NCI-H526 (cell line): Measurements from ENCODE around the gene GCSAM.
A peak's percentile ranks its signal among the peaks of the same experiment; 100 is the strongest.

Source experiments
- DNase-seq, 2 experiments: peaks; one replicate each; lab custom pipeline; 2025; lab: John Stamatoyannopoulos, UW

GCSAM gene

GRCh38 chr3:112104774-112105173 is 28.3 kb downstream of the GCSAM start:
- DNase-seq: no peak

- no peak for DNase-seq
These were observed 31.1 kb downstream of the GCSAM start for GRCh38 chr3:112101916-112102315.

GRCh38 chr3:112097378-112097777 is 35.7 kb downstream of the GCSAM start:
- DNase-seq: no peak

DNA sequence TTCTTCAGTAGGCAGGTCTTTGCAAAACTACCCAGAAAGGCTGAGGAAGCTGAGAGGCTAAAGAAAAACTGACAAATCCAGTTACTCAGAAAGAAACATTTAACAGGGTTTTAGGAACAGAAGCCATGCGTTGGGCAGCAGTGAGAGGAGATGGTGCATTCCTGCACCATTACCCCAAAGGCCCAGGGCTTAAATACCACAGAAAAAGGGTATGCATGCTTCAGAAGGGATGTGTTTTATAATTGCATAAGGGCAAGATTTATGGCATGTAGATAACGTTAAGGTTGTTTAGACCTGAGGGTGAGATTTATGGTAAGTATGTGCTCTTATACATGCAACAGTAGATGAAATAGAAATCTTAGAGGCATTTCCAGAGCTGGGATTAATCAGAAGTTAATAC is 36.9 kb downstream of the GCSAM start:
- no peak for DNase-seq

DNA sequence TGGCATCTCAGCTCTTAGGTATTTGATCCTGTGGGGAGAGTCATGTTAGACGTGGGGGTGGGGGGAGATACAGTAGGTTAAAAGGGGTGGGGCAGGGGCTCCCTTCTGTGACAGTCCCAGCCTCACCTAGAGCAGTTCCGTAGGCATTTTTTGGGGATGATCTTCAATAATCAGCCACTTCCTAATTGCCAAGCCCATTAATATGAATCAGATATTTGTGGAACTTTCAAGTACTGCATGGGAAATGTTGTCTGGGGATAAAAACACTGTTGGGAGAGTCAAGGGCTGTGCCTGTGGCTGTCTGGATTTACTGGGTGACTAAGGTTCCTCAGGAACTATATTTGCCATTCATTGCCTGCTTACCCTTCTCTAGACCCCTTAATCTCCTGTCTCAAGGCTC is 37.3 kb downstream of the GCSAM start:
- DNase-seq: no peak

GRCh38 chr3:112093180-112093522 is 39.9 kb downstream of the GCSAM start:
- DNase-seq: no peak

DNA sequence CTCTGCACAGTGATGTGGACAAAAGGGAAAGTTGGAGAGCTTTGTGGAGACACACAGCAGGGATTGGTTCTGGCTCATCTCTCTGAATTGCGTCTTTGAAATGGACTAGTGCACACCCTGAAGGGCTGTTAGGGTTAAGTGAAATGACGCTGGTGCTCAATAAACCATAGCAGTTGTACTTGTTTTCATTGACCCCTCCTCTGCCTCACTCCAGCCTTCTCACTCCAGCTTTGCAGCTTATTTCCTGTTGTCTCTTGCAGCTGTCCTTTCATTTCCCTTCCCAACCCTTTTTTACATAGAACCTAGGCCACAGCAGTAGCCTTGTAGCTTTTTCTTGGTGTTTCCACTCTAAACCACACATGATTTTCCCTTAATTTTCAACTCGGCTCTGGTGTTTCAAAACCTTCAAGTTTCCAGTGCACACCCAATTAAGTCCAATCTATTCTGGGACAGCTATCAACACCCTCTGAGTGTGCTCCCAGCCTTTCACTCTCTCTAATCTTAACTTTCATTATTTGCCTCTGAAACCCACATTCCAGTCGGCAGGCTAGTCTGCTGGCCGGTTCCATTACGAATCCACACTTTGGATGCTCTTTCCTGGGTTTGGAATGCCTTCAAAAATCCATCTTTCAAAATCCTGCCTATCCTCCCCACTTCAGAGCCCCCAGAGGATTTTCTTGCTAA is 40.4 kb downstream of the GCSAM start:
- no peak for DNase-seq

DNA sequence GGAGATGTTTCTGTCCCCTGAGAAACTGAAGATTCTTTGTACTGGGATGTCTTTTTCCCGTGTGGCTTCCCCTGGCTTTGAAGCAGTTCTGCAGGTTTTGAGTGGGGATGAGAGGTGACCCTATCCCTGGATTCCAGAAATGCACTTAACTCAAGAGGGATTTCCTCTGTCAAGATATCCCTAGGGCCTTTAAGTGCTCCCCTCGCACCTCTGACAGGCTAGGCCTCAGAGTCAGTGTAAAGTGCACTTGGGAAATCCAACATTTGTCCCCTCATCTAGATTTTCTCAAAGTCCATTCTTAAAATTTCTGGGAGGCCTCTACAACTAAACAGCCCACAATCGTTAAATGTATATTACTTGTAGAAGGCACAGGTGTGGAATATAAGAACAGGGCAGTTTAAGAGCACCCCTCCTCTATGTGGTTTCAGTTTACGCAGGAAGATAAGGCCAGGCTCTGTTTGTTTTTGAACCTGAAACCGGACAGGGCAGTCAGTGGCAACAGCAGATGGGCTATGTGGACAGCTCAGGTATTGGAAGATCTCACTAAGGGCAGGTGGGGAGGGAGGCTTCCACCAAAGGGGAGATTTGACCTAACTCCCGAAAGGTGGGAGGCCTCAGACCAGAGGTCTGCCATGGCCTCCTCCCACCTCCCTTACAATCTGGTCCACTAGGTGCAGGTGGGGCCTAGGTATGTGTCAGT is 42.0 kb downstream of the GCSAM start:
- peak; percentile 7 to 17 for DNase-seq

- no peak for DNase-seq
These were observed 42.8 kb downstream of the GCSAM start for GRCh38 chr3:112089956-112090886.

DNA sequence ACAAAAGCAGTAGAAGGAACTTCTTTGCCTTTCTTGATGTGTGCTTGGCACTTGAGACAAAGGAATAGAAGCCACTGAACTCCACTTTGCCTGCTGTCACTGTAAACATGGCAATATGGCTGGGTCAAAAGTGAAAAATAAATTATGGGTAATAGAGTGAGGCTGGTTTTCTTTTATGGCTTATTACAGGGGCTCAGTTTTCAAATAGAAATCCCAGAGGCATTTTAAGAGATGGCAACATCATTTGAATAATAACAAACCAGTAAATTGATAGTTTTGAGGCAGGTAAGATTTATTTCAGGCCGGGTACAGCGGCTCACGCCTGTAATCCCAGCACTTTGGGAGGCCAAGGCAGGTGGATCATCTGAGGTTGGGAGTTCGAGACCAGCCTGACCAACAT is 44.1 kb downstream of the GCSAM start:
- DNase-seq: no peak

DNA sequence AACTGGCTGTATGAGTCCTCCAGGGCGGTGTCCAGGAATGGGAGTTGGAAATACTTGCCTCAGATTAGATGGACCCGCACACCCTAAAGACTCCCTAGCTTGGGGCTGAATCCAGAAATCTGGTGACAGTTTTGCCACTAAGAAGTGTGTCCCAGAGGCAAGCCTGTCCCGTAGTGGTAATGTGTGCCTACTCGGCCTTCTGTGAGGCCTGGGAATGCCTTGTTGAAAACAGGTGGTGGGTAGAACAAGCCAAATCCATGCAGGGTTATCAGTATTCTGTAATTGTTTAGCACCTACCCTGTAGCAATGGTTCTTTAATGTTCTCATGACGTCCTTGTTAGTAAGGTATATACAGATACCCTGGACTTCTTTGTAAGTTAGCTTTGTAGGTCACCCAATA is 45.3 kb downstream of the GCSAM start:
- DNase-seq: no peak

DNA sequence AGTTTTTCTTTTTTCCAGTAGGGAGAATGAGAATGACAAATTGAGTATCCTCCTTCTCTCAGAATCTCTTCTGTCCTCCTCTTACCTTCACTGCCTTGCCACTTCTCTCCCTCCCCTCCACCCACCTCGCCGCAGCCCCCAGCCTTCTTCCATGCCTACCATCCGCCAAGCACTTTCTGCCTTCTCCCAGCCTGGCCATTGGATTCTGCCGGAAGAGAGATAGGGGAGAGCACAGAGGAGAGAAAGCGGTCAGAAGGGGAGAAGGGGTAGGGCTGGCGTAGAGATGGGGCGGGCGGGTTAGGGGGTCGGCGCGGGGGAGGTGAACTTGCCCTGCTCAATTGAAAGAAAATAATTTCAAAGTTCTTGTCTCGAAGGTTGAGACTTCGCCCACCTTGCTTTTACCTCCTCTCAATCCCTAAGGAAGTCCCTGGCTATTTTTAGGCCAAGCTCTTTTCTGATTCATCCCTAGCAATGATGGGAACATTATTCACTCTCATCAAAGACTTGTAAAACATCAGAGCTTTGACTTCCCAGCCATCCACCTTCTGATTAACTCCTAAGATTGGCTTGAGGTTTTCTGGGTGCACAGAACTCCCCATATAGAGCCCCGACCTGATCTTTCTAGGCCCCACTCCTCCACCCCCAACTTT is 46.0 kb downstream of the GCSAM start:
- no peak for DNase-seq

- DNase-seq: peak; percentile 43 to 82
These were observed 46.8 kb downstream of the GCSAM start, which contains the start of gene C3orf52 for GRCh38 chr3:112086076-112086854. C3orf52 (plus strand) TSS chr3:112086389; CDS start chr3:112086408, 19 bp downstream.

GRCh38 chr3:112085735-112086075 is 47.3 kb downstream of the GCSAM start:
- no peak for DNase-seq

DNA sequence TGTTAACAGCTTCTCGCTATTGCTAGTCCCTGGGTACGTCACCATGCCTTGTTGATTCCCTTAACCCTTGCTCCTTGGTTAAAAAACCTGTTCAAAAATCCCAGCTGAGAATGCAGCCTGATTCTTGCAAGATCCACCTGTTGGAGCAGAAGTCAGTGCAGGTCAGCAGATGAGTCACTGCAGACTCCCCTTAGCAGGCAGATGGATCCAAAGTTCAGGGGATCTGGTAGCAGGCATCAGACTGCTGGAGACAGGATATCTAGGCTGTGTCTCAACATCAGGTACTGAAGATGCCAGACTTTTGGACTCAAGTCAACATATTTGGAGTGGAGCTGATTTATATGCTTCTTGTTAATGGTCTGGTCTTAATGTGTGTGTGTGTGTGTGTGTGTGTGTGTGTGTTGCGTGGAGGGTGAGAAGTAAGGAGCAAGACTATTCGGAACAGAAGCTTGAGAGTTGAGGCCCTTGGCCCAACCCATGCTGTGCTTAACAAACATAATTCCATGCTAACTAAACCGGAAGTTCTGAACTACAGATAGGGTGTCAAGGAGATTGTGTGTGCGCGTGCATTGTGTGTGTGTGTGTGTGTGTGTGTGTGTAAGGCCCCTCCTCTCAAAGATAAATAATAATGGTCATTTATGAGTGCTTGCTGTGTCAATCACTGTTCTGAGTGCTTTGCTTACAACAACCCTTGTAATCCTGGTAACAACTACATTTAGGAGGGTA is 47.9 kb downstream of the GCSAM start:
- DNase-seq: no peak

GRCh38 chr3:112083239-112083638 is 49.8 kb downstream of the GCSAM start:
- no peak for DNase-seq

DNA sequence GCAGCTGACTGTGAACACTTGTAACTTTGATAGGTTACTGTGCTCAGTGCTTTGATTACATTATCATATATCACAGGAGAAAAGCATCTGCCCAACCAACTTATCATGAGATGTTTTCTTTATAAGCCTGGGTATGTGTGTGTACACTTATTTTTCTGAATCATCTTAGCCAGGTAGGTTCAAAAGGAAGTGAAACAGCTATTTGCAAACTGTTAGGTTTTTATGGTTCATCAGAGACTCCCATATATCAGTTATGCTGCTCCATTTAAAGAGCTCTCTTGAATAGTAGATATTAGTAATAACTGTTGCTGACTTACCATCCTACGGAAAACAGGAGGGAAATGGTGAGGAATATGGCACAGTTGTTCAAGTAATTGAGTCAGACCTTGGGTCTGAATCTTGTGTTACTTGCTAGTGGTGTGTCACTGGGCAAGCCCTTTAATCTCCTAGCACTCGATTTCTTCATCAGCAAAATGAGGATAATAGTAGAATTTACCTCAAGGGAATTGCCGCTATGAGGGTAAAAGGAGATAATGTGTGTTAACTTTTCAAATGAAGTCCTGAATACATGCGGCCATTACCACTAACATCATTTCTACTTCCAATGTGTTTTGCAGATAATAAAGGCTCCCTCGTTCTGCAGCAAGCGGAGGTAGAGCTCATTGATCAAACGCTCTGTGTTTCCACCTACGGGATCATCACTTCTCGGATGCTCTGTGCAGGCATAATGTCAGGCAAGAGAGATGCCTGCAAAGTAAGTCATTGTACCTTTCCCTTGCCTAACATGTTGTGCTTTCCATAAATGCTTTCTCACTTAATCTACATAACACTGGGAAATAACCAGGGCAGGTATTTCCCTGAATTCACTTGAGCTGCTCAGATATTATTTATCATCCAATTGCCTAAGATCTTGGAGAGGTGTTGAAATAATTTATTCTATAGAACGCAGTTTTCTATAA is 54.6 kb downstream of the GCSAM start:
- DNase-seq: no peak

DNA sequence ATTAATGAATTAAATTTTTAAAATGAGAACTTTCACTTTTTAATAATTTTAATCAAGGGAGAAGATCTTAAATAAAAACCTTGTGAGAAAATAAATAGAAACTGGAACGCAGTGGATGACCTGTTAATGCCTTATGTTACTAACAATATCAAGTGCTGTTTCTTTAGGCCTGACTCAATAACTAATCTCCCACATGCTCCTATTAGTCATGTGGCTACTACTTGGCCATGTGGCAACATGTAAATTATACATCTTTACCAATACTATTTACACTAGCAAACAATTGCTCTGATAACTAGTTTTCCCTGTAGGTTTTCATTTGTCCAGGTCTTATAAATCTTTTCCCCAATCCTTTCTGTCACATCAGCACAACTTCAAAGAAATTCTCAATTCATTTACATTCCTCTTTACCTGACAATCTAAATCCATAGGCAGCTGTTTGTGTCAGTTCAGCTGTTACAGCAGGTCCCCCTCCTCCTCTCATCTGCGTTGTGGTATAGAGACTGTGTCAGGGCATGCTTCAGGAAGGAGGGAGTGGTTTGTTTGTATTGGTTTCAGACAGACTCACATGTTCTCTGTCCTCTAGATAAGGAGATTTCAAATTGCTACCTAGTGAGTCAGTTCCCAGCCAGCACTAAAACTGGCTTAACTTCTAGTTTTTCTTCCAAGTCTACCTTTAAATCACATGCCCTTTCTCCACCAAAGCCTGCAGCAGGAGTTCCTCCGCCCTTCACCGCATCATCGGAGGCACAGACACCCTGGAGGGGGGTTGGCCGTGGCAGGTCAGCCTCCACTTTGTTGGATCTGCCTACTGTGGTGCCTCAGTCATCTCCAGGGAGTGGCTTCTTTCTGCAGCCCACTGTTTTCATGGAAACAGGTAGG is 58.2 kb downstream of the GCSAM start:
- peak; percentile 53 to 55 for DNase-seq

DNA sequence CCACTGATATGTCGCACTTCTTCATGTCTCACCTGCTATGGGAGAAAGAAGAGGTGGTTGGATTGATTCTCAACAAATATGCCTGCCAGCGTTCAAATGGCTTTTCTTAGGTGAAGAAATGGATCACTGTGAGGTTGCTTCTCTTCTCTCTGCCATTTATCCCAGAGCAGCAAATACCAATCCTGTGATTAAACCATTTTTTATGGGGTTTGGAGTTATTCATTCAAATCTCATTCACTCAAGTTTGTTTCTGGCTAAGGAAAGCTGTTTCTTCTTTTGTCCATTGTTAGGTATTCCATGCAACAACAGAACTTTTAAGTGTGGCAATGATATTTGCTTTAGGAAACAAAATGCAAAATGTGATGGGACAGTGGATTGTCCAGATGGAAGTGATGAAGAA is 59.0 kb downstream of the GCSAM start:
- DNase-seq: no peak
